NCI-H345 treated with DMSO at 0.1 percent for 48 hours (cell line): Measurements from ENCODE around the gene SYNGR3.
A peak's percentile ranks its signal among the peaks of the same experiment; 100 is the strongest.
"Not testable (repeated sequence)": the region's sequence is repeated elsewhere in the genome, so short reads cannot be mapped to it uniquely, and the experiment has no call there.

Source experiments
- DNase-seq: peaks from one replicate; lab custom pipeline; 2025; ENCODE audit not compliant: unreplicated experiment; lab: John Stamatoyannopoulos, UW

SYNGR3 gene

DNA sequence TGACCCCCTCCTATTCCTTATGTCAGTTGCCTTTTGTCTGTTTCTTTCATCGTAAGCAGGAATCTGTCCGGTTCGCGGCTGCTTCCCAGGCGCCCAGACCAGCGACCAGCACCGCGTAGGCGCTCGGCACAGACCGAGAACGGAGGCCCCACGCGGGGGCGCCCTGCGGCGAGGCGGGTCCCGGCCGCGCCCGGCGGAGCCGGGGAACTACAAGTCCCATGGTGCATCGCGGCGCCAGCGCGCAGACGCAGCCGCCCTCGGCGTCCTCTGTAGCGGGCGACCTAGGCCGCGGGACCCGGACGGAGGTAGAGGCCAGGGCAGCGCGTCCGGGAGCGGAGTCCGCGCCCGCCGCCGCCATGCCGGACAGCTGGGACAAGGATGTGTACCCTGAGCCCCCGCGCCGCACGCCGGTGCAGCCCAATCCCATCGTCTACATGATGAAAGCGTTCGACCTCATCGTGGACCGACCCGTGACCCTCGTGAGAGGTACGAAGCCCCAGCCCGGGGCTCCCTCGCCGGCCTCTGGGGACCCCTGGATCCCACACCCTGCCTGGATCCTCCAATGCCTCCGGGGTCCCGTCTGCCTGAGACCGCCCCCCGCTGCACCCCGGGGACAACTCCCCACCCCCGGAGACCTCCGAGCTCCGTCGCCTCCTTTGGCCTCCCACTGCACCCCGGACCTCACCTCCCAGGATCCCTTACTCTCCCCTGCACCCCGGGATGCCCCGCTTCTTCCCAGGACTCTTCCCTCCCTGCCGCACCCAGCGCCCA lies 30.3 kb upstream of the SYNGR3 start, which contains the start of gene NDUFB10:
NDUFB10 (plus strand) TSS at position 270 of the 771 bp plus-strand sequence; CDS start at position 357, 87 bp downstream.
- peak; percentile 70 for DNase-seq

DNA sequence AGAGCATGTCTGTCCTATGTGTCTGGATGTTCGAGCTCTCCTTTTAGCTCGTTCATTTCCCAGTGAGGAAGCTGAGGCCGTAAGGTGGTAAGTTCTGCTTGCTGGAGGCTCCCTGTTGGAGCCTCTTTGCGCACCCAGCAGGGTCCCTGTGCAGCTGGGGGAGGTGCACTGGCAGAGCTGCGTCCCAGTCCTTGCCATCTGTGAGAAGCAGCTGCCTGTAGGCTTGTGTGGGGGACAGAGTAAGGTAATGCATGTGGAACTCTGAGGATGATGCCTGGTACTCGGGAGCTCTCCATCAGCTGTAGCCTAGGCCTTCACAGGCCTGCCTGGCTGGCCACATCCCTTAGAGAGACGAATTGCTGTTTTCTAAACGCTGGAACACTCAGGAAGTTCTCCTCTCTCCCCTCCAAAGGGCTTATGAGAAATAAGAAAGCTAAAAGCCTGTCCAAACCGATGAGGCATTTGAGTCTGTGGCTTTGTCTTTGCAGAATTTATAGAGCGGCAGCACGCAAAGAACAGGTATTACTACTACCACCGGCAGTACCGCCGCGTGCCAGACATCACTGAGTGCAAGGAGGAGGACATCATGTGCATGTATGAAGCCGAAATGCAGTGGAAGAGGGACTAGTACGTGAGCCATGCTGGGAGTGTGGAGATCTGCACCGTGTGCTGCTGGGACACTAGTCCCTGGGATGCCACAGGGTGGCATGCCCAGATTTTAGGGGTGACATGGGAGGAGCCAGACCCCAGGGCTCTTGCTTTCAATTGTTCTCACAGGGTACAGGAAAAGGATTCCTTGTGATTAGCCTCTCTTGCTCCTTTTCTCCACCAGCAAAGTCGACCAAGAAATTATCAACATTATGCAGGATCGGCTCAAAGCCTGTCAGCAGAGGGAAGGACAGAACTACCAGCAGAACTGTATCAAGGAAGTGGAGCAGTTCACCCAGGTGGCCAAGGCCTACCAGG lies 28.8 kb upstream of the SYNGR3 start:
- peak; percentile 24 for DNase-seq

DNA sequence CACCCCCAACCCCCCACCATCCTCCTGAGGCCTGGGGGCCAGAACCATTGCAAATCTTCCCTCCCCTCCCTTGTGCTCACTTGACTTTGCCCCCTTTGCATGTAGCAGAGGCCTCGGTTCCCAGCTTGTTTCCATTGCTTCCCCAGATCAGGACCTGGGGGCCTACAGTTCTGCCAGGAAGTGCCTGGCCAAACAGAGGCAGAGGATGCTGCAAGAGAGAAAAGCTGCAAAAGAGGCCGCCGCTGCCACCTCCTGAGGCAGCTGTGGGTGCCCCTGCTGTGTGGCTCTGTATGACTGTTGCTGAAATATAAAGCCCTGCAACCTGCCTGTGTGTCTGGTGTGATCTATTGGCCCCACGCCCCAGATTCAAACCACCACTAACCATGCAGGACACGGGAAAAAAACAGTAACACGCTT lies 28.1 kb upstream of the SYNGR3 start:
- peak; percentile 10 for DNase-seq

DNA sequence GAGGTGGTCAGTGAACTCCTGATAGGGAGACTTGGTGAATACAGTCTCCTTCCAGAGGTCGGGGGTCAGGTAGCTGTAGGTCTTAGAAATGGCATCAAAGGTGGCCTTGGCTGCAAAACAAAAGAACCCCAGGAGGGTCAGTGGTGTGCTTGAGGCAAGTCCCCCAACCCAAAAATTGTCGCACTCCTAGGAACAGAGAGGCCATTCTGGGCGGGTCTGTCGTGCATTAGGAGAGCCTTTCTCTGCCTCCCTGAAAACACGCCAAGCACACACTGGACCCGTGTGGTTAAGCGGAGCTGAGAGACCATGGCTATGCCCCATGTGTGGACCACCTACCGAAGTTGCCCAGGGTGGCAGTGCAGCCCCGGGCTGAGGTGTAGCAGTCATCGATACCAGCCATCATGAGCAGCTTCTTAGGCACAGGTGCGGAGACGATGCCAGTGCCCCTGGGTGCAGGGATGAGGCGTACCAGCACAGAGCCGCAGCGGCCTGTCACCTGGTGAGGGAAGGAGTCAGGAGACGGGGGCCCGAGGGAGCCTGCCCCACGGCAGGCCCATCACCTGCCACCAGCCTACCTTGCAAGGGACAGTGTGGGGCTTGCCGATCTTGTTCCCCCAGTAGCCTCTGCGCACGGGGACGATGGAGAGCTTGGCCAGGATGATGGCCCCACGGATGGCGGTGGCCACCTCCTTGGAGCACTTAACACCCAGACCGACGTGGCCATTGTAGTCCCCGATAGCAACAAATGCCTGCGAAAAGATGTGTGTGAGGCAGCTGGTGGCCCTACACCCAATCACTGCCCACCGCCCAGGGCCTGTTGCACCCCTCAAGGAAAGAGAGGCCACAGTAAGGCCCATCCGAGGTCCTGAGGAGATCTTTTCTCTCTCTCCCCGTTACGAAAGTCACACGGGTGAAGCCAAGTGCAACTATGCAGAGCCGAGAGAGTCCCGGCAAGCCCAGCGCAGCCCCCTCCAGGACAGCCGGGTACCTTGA lies 27.3 kb upstream of the SYNGR3 start:
- DNase-seq: not testable (repeated sequence)

- DNase-seq: no peak
Measured at GRCh38 chr16:1963806-1964505, 25.8 kb upstream of the SYNGR3 start.

DNA sequence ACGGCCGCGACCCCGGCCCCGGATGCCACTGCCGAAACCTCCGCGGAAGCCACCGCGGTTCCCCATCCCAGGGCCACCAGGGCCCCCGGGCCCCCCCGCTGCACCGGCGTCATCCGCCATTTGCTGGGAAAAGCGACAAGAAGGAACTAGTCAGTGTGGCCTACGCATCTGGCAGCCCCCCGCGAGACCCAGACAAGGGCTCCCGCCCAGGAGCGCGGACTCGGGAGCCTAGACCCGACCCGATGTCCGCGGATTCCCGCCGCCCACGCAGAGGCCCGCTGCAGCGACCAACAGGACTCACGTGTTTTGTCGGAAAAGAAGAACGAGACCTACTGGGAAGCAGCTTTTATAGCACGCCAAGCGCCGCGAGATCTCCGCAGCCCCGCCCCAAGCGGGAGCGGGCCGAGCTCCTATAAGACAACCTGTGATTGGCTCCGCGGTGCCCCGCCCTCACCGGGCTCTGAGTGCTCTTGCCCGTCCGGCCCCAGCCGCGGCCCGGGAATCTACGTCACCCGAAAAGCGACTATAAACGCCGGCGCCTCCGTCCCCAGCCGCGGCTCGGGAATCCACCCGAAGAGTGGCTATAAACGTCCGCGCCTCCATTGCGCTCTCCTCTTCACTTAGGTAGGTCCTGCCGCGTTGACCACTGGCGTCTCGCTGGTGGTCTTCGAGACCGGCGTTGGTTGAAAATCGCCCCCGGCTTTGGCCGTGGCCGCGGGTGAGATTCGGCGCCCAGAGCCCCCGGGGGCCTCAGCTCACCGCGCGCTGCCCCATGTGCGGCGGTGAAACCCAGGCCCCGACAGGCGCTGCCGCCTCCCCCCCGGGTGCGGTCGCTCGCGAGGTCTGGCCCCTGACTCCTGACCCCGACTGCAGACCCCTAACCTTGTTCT lies 25.0 kb upstream of the SYNGR3 start, which contains the start of gene RPS2:
RPS2 (minus strand) TSS at position 321 of the 890 bp plus-strand sequence; CDS start at position 120, 201 bp downstream.
- DNase-seq: peak; percentile 95

GRCh38 chr16:1965396-1966001 lies 24.3 kb upstream of the SYNGR3 start:
- no peak for DNase-seq

- no peak for DNase-seq
Measured at GRCh38 chr16:1966460-1966859, 23.3 kb upstream of the SYNGR3 start, which contains the start of gene RNF151. Gene RNF151, plus strand, starts transcription at chr16:1966856. Its CDS starts 26 bp downstream, at chr16:1966882.

GRCh38 chr16:1968146-1968953 lies 21.4 kb upstream of the SYNGR3 start:
- DNase-seq: no peak

DNA sequence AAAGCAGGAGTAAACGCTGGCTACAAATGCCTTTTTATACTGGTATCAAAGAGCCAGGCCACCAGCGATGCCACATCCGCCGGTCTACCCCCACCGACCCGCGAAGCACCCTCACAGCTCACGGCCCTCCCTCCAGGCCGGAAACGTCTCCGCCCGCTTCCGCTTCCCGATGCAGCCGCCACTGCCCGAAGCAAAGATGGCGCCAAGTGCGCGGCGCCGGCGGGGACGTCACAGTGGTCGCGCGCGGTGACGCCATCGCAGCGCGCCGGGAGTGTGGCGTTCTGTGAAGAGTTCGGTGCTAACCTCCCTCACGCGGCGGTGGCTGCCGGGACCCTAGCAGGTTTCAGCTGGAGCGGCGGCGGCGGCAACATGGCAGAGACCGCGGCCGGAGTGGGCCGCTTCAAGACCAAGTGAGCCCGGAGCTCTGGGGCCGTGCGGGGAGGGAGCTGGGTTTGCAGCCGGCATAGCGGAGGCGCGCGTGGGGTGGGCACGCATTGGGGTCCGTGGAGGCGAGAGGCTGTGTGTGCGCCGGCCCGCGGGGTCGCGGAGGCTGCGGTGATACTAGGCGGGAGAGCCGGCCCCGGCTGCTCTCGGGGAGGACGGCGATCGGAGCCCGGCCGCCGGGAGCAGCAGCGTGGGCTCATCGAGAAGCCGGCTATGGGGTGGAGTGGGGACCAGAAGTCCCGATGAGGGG lies 17.8 kb upstream of the SYNGR3 start, which contains the start of gene TBL3:
TBL3 (plus strand) TSS at position 258 of the 694 bp plus-strand sequence; CDS start at position 370, 112 bp downstream.
- DNase-seq: peak; percentile 77

DNA sequence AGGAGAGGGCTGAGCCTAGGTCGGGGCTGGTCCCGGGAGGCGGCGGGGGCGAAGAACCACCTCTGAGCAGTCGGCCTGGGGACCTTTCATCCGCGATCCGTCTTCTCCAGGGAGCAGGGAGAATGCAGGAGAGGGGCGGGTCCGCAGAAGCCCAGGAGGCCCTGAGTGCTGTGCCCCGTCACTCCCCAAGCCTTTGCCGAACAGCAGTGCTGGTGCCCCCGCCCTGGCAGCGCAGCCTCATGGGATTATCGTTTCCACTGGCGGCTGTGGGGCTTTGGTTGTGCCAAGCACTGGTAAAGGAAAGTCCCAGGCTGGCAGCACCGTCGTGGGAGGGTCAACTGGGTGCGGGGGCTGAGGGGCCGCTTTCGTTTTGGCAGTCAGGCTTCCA lies 17.3 kb upstream of the SYNGR3 start:
- DNase-seq: no peak

DNA sequence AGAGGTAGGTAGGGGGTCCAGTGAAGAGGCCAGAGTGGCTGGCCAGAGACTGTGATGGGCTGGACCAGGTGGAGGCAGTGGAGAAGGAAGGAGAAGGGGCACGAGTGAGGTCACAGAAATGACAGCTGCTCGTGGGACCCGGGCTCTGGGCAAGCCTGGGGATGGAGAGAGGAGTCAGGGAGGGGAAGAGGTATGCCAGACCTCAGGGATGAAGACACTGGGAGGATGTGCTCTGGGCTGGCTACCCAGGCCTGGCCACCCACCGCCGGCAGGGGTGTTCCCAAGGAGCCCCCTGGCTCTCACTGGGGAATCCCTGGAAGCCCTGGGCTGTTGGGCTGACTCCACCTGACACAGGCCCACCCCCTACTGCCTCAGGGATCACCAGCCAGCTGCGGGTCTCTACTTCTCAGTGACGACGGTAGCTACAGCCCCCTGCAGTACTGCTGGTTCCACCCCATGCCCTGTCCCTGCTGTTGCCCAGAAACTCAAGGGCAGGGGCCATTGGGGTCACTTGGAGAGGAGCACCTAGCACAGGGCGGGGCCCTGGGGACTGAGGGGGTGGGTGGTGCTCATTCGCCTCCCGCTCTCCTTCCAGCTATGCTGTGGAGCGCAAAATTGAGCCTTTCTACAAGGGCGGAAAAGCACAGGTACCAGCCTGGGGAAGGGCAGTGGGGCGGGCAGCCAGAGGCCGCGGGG lies 16.2 kb upstream of the SYNGR3 start:
- no peak for DNase-seq

- DNase-seq: no peak
Measured at GRCh38 chr16:1974157-1975070, 15.4 kb upstream of the SYNGR3 start.

GRCh38 chr16:1975432-1976215 lies 14.1 kb upstream of the SYNGR3 start:
- DNase-seq: no peak
